Motor neuron (in vitro differentiated cells): ENCODE results near the gene IL17B. TPM values are rescaled to one million over a fixed set of nuclear protein-coding genes. Genes with fewer than 3 reads are reported as not detected.

ENCODE experiments used
- ATAC-seq, 8 experiments: fragments of 200-7000 bp; cut with Tn5 transposase; replicated peaks in 6 of 8; 2 replicates each; pipeline ENCODE4 v1.8.0; 2021; ENCODE audit warnings: mild to moderate bottlenecking in 8 of 8, moderate library complexity in 8 of 8
- H3K27ac ChIP-seq, 2 donors: fragments of 250-450 bp; sonication (Bioruptor Pico); 2 replicates each; pipeline ENCODE4 v1.9.0; 2021; ENCODE audit warnings: antibody characterized with exemption in 2 of 2, mild to moderate bottlenecking in 2 of 2, moderate library complexity in 1 of 2
- H3K4me1 ChIP-seq, 2 donors: fragments of 250-450 bp; sonication (Bioruptor Pico); replicated peaks in 1 of 2; 2 replicates each; pipeline ENCODE4 v1.6.1; 2021; ENCODE audit warnings: antibody characterized with exemption in 2 of 2, mild to moderate bottlenecking in 2 of 2, moderate library complexity in 1 of 2
- H3K4me3 ChIP-seq, 5 donors: fragments of 250-450 bp; sonication (Bioruptor Pico); 2 replicates each; pipeline ENCODE4 v1.9.0; 2021; ENCODE audit warnings: antibody characterized with exemption in 5 of 5, mild to moderate bottlenecking in 5 of 5, moderate library complexity in 4 of 5
- WGBS, 10 experiments: fragments of 450-650 bp; shearing (Covaris generic); methylation state at CpG; one replicate each; pipeline ENCODE4 v1.0.0; 2022; 5-methylcytosine and 5-hydroxymethylcytosine counted together
- in situ Hi-C, 9 experiments: fragments of 400-800 bp; cut with MboI; loops; one replicate each; pipeline ENCODE4 v1.15.0; 2021; ENCODE audit warnings: low sequenced_read_pairs in 9 of 9, low pct_unique_long_range_greater_than_20kb in 2 of 9; ENCODE audit not compliant: unreplicated experiment in 9 of 9
- total RNA-seq, 8 experiments: library from RNA; unstranded; fragments of 300-600 nt; gene quantifications; 2 replicates each; pipeline versions ENCODE4 v1.2.3 to v1.2.4, GENCODE V29; 2022

The IL17B gene
- total RNA-seq, 8 experiments from 2014 or later, result 0.33 to 1.1 TPM; not detected in 6

GRCh38 chr5:149411738-149412519 lies 32.8 kb upstream of the IL17B start:
- peaks cover 12 to 20% of the 10 kb centered on the region in 2 donors for H3K4me1 ChIP-seq

GRCh38 chr5:149410721-149411432 lies 31.8 kb upstream of the IL17B start:
- 83 to 100% (median 89%) methylated on average over 1 to 6 of the region's 15 CpGs; no CpG with 5 or more reads in 5 of the 10 experiments for WGBS, 10 experiments
- in situ Hi-C loops, result no loop called here
- Histone ChIP-seq H3K27ac (no peak overlapping the region), H3K4me3 (no peak overlapping the region), H3K4me1 (peaks cover 19 to 27% of the 10 kb centered on the region in 2 donors)
- no peak for ATAC-seq

More at GRCh38 chr5:149411738-149412519, 32.8 kb upstream of the IL17B start:
- no peak overlapping the region for H3K27ac ChIP-seq
- no peak overlapping the region for H3K4me3 ChIP-seq
- WGBS, 10 experiments, result 60 to 100% (median 85%) methylated on average over 1 to 5 of the region's 9 CpGs; no CpG with 5 or more reads in 3 of the 10 experiments
- in situ Hi-C loops, result no loop called here
- ATAC-seq, result no peak

GRCh38 chr5:149410071-149410470 lies 31.0 kb upstream of the IL17B start:
- Histone ChIP-seq H3K4me3 (no peak overlapping the region), H3K27ac (no peak overlapping the region), H3K4me1 (peaks cover 18 to 24% of the 10 kb centered on the region in 2 donors)
- ATAC-seq, result no peak
- in situ Hi-C loops, result no loop called here
- 40 to 100% (median 83%) methylated on average over 2 to 5 of the region's 7 CpGs; no CpG with 5 or more reads in 4 of the 10 experiments for WGBS, 10 experiments

GRCh38 chr5:149409268-149409948 lies 30.3 kb upstream of the IL17B start:
- ATAC-seq, result no peak
- peaks cover 12 to 17% of the 10 kb centered on the region in 2 donors for H3K4me1 ChIP-seq

GRCh38 chr5:149408252-149409099 lies 29.4 kb upstream of the IL17B start:
- no peak for ATAC-seq
- no peak overlapping the region for H3K27ac ChIP-seq
- 51 to 100% (median 100%) methylated on average over 1 to 6 of the region's 12 CpGs; no CpG with 5 or more reads in 3 of the 10 experiments for WGBS, 10 experiments
- H3K4me3 ChIP-seq, result no peak overlapping the region
- peaks cover 12 to 16% of the 10 kb centered on the region in 2 donors for H3K4me1 ChIP-seq
- in situ Hi-C loops, result no loop called here

More at GRCh38 chr5:149409268-149409948, 30.3 kb upstream of the IL17B start:
- H3K4me3 ChIP-seq, result no peak overlapping the region
- WGBS, 10 experiments, result 76 to 100% (median 90%) methylated on average over 1 to 4 of the region's 6 CpGs; no CpG with 5 or more reads in 3 of the 10 experiments
- in situ Hi-C loops, result no loop called here
- no peak overlapping the region for H3K27ac ChIP-seq

- H3K4me3 ChIP-seq, result no peak overlapping the region
- H3K27ac ChIP-seq, result no peak overlapping the region
Observed at GRCh38 chr5:149407323-149408251, 28.5 kb upstream of the IL17B start.

GRCh38 chr5:149406979-149407306 lies 27.9 kb upstream of the IL17B start:
- ATAC-seq, result no peak
- Histone ChIP-seq H3K4me3 (no peak overlapping the region), H3K4me1 (peaks cover 12 to 16% of the 10 kb centered on the region in 2 donors), H3K27ac (no peak overlapping the region)
- 0 to 83% (median 20%) methylated on average over 1 of the region's 4 CpGs; no CpG with 5 or more reads in 6 of the 10 experiments for whole genome bisulfite sequencing, 10 experiments
- in situ Hi-C loops, result no loop called here

More at GRCh38 chr5:149407323-149408251, 28.5 kb upstream of the IL17B start:
- ATAC-seq, result peak in 1 of 8 experiments; percentile 19
- in situ Hi-C loops, result no loop called here
- peaks cover 12 to 16% of the 10 kb centered on the region in 2 donors for H3K4me1 ChIP-seq
- 20 to 100% (median 67%) methylated on average over 1 to 5 of the region's 11 CpGs; no CpG with 5 or more reads in 3 of the 10 experiments for WGBS, 10 experiments

GRCh38 chr5:149406203-149406978 lies 27.3 kb upstream of the IL17B start:
- in situ Hi-C loops, result no loop called here
- H3K4me3 ChIP-seq, result no peak overlapping the region
- 30% methylated on average over 2 of the region's 9 CpGs; no CpG with 5 or more reads in 9 of the 10 experiments for WGBS, 10 experiments
- no peak overlapping the region for H3K27ac ChIP-seq
- H3K4me1 ChIP-seq, result peaks cover 12 to 16% of the 10 kb centered on the region in 2 donors
- peak in 3 of 8 experiments; percentile 34 to 78 (median 70) for ATAC-seq

GRCh38 chr5:149405550-149406202 lies 26.6 kb upstream of the IL17B start:
- WGBS, 10 experiments, result 17 to 100% (median 71%) methylated on average over 1 to 12 of the region's 16 CpGs; no CpG with 5 or more reads in 3 of the 10 experiments
- Histone ChIP-seq H3K27ac (no peak overlapping the region), H3K4me1 (peaks cover 16 to 21% of the 10 kb centered on the region in 2 donors), H3K4me3 (no peak overlapping the region)
- ATAC-seq, result peak in 5 of 8 experiments; percentile 15 to 55 (median 41)
- in situ Hi-C loops, result no loop called here

- 0 to 100% (median 80%) methylated on average over 1 to 6 of the region's 17 CpGs; no CpG with 5 or more reads in 3 of the 10 experiments for WGBS, 10 experiments
- ATAC-seq, result peak in 5 of 8 experiments; percentile 8 to 64 (median 35)
- Histone ChIP-seq H3K4me1 (peaks cover 22 to 28% of the 10 kb centered on the region in 2 donors), H3K4me3 (no peak overlapping the region), H3K27ac (no peak overlapping the region)
- in situ Hi-C loops, result no loop called here
Observed at GRCh38 chr5:149404746-149405549, 25.9 kb upstream of the IL17B start.
